Activated CD4-positive, alpha-beta memory T cell treated with anti-CD3 and anti-CD28 coated beads for 36 hours (primary cell): Measurements from ENCODE around the gene SLC22A2. TPM values are rescaled to one million over a fixed set of nuclear protein-coding genes. Genes with fewer than 3 reads are reported as not detected.

Experiments
- CTCF ChIA-PET: fragments of 350-600 bp; sonication (Branson Sonifier 250); formaldehyde crosslinking; loops from one replicate; lab custom pipeline; 2021; ENCODE audit warnings: antibody characterized with exemption, inconsistent platforms; lab: Charles Lee
- POLR2A ChIA-PET: fragments of 350-600 bp; sonication (Branson Sonifier 250); formaldehyde crosslinking; loops from one replicate; lab custom pipeline; 2021; ENCODE audit warnings: antibody characterized with exemption; lab: Charles Lee
- DNase-seq: peaks from one replicate; pipeline ENCODE4 v3.0.0-alpha.2; 2020
- H3K27ac Mint-ChIP-seq: one replicate; pipeline ENCODE4 v1.8.0; 2021; ENCODE audit warnings: mixed read lengths
- H3K27me3 Mint-ChIP-seq: one replicate; pipeline ENCODE4 v1.8.0; 2021; ENCODE audit warnings: mixed read lengths
- H3K36me3 Mint-ChIP-seq: one replicate; pipeline ENCODE4 v1.8.0; 2021; ENCODE audit warnings: mixed read lengths
- H3K4me1 Mint-ChIP-seq: one replicate; pipeline ENCODE4 v1.8.0; 2021; ENCODE audit warnings: low read depth, mixed read lengths
- H3K4me3 Mint-ChIP-seq: one replicate; pipeline ENCODE4 v1.8.0; 2021; ENCODE audit warnings: mild to moderate bottlenecking, mixed read lengths
- H3K9me3 Mint-ChIP-seq: one replicate; pipeline ENCODE4 v1.8.0; 2021; ENCODE audit warnings: mixed read lengths
- intact Hi-C: fragments of 100-400 bp; cut with micrococcal nuclease; formaldehyde crosslinking; loops from one replicate; pipeline ENCODE4 v1.15.1; 2023
- total RNA-seq, 2 experiments: library from RNA; stranded (reverse); gene quantifications; one replicate each; pipeline ENCODE4 v1.2.3, GENCODE V29; 2021

The SLC22A2 gene
- total RNA-seq, 2 experiments from 2014 or later = not detected

- ChIA-PET CTCF (interaction anchor here (1.3 kb wide), 1 partner anchor 186 kb away, joined by 3 read pairs; no protein-coding TSS in a partner anchor), POLR2A (no interaction called here)
- Mint-ChIP-seq H3K4me3 (no peak overlapping the region), H3K27ac (no peak overlapping the region), H3K36me3 (no peaks in the 10 kb centered on the region), H3K4me1 (peaks cover 8% of the 10 kb centered on the region), H3K27me3 (no peaks in the 10 kb centered on the region), H3K9me3 (no peaks in the 10 kb centered on the region)
- no peak for DNase-seq
- intact Hi-C loops = no loop called here
These were observed 11.2 kb upstream of the SLC22A2 start for GRCh38 chr6:160269771-160270170.

- H3K27me3 Mint-ChIP-seq = no peaks in the 10 kb centered on the region
- intact Hi-C loops = no loop called here
- H3K4me1 Mint-ChIP-seq = peaks cover 8% of the 10 kb centered on the region
- H3K4me3 Mint-ChIP-seq = no peak overlapping the region
- H3K9me3 Mint-ChIP-seq = no peaks in the 10 kb centered on the region
- ChIA-PET POLR2A (no interaction called here), CTCF (interaction anchor here (1.3 kb wide), 1 partner anchor 186 kb away, joined by 3 read pairs; no protein-coding TSS in a partner anchor)
- no peak for DNase-seq
- no peaks in the 10 kb centered on the region for H3K36me3 Mint-ChIP-seq
- H3K27ac Mint-ChIP-seq = no peak overlapping the region
These were observed 10.5 kb upstream of the SLC22A2 start for GRCh38 chr6:160269023-160269521.

GRCh38 chr6:160267102-160267501, 8.5 kb upstream of the SLC22A2 start:
- CTCF ChIA-PET = no interaction called here
- intact Hi-C loops = no loop called here
- H3K9me3 Mint-ChIP-seq = no peaks in the 10 kb centered on the region
- H3K36me3 Mint-ChIP-seq = no peaks in the 10 kb centered on the region
- H3K4me1 Mint-ChIP-seq = peaks cover 8% of the 10 kb centered on the region
- no peaks in the 10 kb centered on the region for H3K27me3 Mint-ChIP-seq
- DNase-seq = no peak
- H3K4me3 Mint-ChIP-seq = no peak overlapping the region
- no peak overlapping the region for H3K27ac Mint-ChIP-seq
- POLR2A ChIA-PET = no interaction called here

GRCh38 chr6:160265869-160266476, 7.4 kb upstream of the SLC22A2 start:
- H3K4me3 Mint-ChIP-seq = no peak overlapping the region
- no peaks in the 10 kb centered on the region for H3K27me3 Mint-ChIP-seq
- no peak for DNase-seq
- no peak overlapping the region for H3K27ac Mint-ChIP-seq
- H3K4me1 Mint-ChIP-seq = peaks cover 8% of the 10 kb centered on the region
- no peaks in the 10 kb centered on the region for H3K36me3 Mint-ChIP-seq
- intact Hi-C loops = no loop called here
- CTCF ChIA-PET = no interaction called here
- H3K9me3 Mint-ChIP-seq = no peaks in the 10 kb centered on the region
- POLR2A ChIA-PET = no interaction called here

GRCh38 chr6:160264061-160264612, 5.5 kb upstream of the SLC22A2 start:
- POLR2A ChIA-PET = no interaction called here
- CTCF ChIA-PET = no interaction called here
- Mint-ChIP-seq H3K9me3 (no peaks in the 10 kb centered on the region), H3K27me3 (peaks cover 6% of the 10 kb centered on the region), H3K27ac (no peak overlapping the region), H3K4me1 (peaks cover 8% of the 10 kb centered on the region), H3K4me3 (no peak overlapping the region), H3K36me3 (no peaks in the 10 kb centered on the region)
- intact Hi-C loops = no loop called here
- no peak for DNase-seq

- Mint-ChIP-seq H3K9me3 (no peaks in the 10 kb centered on the region), H3K4me3 (no peak overlapping the region), H3K27me3 (peaks cover 10% of the 10 kb centered on the region), H3K4me1 (peaks cover 8% of the 10 kb centered on the region), H3K27ac (no peak overlapping the region), H3K36me3 (no peaks in the 10 kb centered on the region)
- intact Hi-C loops = no loop called here
- POLR2A ChIA-PET = no interaction called here
- CTCF ChIA-PET = no interaction called here
- DNase-seq = no peak
These were observed 4.7 kb upstream of the SLC22A2 start for GRCh38 chr6:160263196-160263939.

GRCh38 chr6:160261991-160262680, 3.5 kb upstream of the SLC22A2 start:
- intact Hi-C loops = no loop called here
- Mint-ChIP-seq H3K9me3 (no peaks in the 10 kb centered on the region), H3K27ac (no peak overlapping the region), H3K36me3 (no peaks in the 10 kb centered on the region), H3K4me3 (no peak overlapping the region), H3K4me1 (peaks cover 8% of the 10 kb centered on the region), H3K27me3 (peaks cover 12% of the 10 kb centered on the region)
- DNase-seq = no peak
- ChIA-PET CTCF (interaction anchor here (0.6 to 0.9 kb wide), 2 partner anchors 10 to 257 kb away, joined by 3 read pairs; no protein-coding TSS in a partner anchor), POLR2A (no interaction called here)

GRCh38 chr6:160260803-160261450, 2.3 kb upstream of the SLC22A2 start:
- peaks cover 13% of the 10 kb centered on the region for H3K27me3 Mint-ChIP-seq
- DNase-seq = no peak
- no peaks in the 10 kb centered on the region for H3K9me3 Mint-ChIP-seq
- CTCF ChIA-PET = no interaction called here
- H3K4me1 Mint-ChIP-seq = peaks cover 2% of the 10 kb centered on the region
- no peak overlapping the region for H3K4me3 Mint-ChIP-seq
- POLR2A ChIA-PET = no interaction called here
- H3K36me3 Mint-ChIP-seq = no peaks in the 10 kb centered on the region
- no peak overlapping the region for H3K27ac Mint-ChIP-seq
- intact Hi-C loops = no loop called here

GRCh38 chr6:160260367-160260766, 1.7 kb upstream of the SLC22A2 start:
- POLR2A ChIA-PET = no interaction called here
- no peak for DNase-seq
- intact Hi-C loops = no loop called here

GRCh38 chr6:160259598-160259997, 977 bp upstream of the SLC22A2 start:
- no peaks in the 10 kb centered on the region for H3K4me1 Mint-ChIP-seq
- DNase-seq = no peak
- no peaks in the 10 kb centered on the region for H3K9me3 Mint-ChIP-seq
- CTCF ChIA-PET = no interaction called here
- POLR2A ChIA-PET = no interaction called here
- no peak overlapping the region for H3K4me3 Mint-ChIP-seq
- H3K36me3 Mint-ChIP-seq = no peaks in the 10 kb centered on the region
- H3K27me3 Mint-ChIP-seq = peaks cover 13% of the 10 kb centered on the region
- H3K27ac Mint-ChIP-seq = no peak overlapping the region
- intact Hi-C loops = no loop called here

More at GRCh38 chr6:160260367-160260766, 1.7 kb upstream of the SLC22A2 start:
- H3K9me3 Mint-ChIP-seq = no peaks in the 10 kb centered on the region
- CTCF ChIA-PET = no interaction called here
- H3K27ac Mint-ChIP-seq = no peak overlapping the region
- H3K27me3 Mint-ChIP-seq = peaks cover 13% of the 10 kb centered on the region
- no peaks in the 10 kb centered on the region for H3K4me1 Mint-ChIP-seq
- H3K36me3 Mint-ChIP-seq = no peaks in the 10 kb centered on the region
- H3K4me3 Mint-ChIP-seq = no peak overlapping the region

GRCh38 chr6:160259143-160259425, 463 bp upstream of the SLC22A2 start:
- no peaks in the 10 kb centered on the region for H3K9me3 Mint-ChIP-seq
- no peaks in the 10 kb centered on the region for H3K36me3 Mint-ChIP-seq
- H3K4me1 Mint-ChIP-seq = no peaks in the 10 kb centered on the region
- no peak overlapping the region for H3K4me3 Mint-ChIP-seq
- H3K27me3 Mint-ChIP-seq = peaks cover 13% of the 10 kb centered on the region
- intact Hi-C loops = no loop called here
- ChIA-PET POLR2A (no interaction called here), CTCF (no interaction called here)
- H3K27ac Mint-ChIP-seq = no peak overlapping the region
- DNase-seq = no peak

GRCh38 chr6:160256445-160256844, 2.2 kb downstream of the SLC22A2 start:
- H3K27me3 Mint-ChIP-seq = peaks cover 17% of the 10 kb centered on the region
- POLR2A ChIA-PET = no interaction called here
- H3K4me1 Mint-ChIP-seq = no peaks in the 10 kb centered on the region

More at GRCh38 chr6:160256445-160256844, 2.2 kb downstream of the SLC22A2 start:
- no peak for DNase-seq
- Mint-ChIP-seq H3K4me3 (no peak overlapping the region), H3K36me3 (no peaks in the 10 kb centered on the region), H3K27ac (no peak overlapping the region), H3K9me3 (no peaks in the 10 kb centered on the region)
- intact Hi-C loops = no loop called here
- CTCF ChIA-PET = no interaction called here
